ENCODE measurements around the gene OXLD1.

DNA sequence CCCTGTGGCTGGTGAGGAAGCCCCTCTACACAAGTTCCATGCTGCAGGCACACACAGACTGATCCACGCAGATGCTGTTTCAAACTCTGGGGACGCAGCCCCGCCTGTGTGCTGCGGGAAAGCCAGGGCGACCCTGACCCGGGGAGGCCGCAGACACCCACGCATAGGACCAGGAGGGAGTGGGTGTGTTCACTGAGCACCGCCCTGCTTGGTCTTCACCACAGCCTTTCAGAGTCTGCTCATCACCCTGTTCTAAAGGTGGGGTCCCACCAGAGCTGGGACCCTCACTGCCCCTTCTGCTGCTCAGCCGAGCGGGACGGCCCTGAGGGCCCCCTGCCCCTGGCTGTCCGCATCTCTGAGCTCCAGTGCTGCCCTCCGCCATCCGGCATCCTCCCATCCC, 21.9 kb downstream of the OXLD1 start:
- TF ChIP-seq, protein P1, sequence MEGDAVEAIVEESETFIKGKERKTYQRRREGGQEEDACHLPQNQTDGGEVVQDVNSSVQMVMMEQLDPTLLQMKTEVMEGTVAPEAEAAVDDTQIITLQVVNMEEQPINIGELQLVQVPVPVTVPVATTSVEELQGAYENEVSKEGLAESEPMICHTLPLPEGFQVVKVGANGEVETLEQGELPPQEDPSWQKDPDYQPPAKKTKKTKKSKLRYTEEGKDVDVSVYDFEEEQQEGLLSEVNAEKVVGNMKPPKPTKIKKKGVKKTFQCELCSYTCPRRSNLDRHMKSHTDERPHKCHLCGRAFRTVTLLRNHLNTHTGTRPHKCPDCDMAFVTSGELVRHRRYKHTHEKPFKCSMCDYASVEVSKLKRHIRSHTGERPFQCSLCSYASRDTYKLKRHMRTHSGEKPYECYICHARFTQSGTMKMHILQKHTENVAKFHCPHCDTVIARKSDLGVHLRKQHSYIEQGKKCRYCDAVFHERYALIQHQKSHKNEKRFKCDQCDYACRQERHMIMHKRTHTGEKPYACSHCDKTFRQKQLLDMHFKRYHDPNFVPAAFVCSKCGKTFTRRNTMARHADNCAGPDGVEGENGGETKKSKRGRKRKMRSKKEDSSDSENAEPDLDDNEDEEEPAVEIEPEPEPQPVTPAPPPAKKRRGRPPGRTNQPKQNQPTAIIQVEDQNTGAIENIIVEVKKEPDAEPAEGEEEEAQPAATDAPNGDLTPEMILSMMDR (IDR thresholded peaks at IDR 0.05): no peak
- TF ChIP-seq POLR2A (IDR thresholded peaks at IDR 0.05): no peak
